GM20431 (cell line): ENCODE data around the gene LARP4.
"Not testable (repeated sequence)": the region's sequence is repeated elsewhere in the genome, so short reads cannot be mapped to it uniquely, and the experiment has no call there.

Experiments
- in situ Hi-C: fragments of 300-500 bp; cut with MseI, MboI; formaldehyde crosslinking; loops from one replicate; pipeline ENCODE4 v1.15.0; 2020; ENCODE audit warnings: low sequenced_read_pairs; ENCODE audit not compliant: unreplicated experiment

Gene LARP4

DNA sequence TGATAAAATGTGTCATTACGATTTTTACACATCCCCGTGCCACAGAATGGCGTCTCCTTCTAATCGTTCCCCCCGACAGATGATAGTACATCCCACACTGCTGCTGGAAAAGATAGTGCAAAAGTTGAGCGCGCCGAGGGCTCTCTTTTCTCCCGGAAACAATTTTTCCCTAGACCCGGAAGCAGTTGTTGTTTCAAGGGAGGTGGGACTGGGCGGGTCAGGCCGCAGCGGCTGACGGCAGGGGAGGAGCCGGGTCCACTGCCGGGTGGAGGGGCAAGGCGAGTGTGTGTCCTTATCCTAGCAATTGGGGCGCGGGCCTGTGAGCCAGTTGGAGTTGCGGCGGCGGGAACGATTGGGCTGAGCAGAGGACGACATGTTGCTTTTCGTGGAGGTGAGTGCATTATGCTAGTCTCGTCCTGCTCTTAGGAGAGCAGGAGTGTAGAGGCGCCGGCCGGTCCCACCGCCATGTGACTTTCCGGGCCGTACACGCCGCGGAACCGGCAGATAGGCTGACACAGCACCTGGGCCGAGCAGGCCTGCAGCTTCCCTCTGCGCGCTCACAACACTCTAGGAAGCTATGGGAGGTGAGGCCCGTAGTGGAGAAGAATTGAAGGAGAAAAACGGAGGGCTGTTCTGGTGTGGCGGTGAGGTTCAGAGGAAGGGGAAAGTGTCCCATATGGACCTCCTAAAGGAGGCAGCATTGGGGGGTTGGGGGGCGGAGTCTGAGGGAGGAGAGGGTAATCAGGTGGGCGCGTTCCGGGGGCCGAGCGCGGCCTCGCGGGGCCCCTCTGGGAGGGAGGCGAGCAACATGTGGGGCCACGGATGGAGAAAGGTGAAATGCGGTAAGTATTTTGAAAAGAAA, at the start of gene LARP4:
TSS of gene LARP4 (plus strand) at position 248 of the 862 bp plus-strand sequence. CDS start at position 374, 126 bp downstream.
- in situ Hi-C loops, result no loop called here

- in situ Hi-C loops, result no loop called here
These were observed 49.3 kb upstream of the LARP4 start for GRCh38 chr12:50351120-50352043.

- in situ Hi-C loops, result no loop called here
These were observed 47.3 kb upstream of the LARP4 start for GRCh38 chr12:50353404-50353803.

DNA sequence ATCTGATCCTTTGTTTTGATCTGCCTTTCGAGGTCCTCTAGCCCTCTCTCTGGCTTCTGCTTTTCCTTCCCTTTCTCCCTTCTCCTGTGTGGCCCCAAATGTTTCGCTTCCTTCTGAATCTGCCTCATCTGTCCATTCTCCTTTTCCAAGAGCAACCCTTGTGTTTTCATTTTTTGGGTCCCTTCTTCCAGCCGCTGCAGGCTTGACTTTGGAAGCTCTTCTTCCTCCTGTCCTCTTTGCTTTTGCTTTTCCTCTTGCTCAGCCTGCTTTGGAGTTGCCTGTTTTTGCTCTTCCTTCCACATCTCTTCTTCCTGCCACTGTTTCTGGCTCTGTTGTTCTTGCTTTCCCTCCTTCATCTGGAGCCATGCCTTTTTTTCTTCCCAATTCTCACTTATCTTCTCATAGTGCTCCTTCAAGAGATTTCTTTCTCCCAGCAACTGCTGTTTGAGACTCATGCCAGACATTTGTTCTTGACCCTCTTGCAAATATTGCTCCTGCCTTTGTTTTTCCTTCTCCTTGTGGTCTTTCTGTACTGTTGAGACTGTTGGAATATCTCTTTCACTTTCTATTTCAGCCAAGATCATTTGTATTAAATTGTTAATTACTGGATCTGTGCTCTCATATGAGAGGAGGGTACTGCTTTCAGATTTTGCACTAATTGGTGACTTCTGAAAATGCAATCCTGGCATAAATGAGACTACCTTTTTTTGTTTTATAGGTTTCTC, 46.7 kb upstream of the LARP4 start:
- in situ Hi-C loops, result no loop called here

DNA sequence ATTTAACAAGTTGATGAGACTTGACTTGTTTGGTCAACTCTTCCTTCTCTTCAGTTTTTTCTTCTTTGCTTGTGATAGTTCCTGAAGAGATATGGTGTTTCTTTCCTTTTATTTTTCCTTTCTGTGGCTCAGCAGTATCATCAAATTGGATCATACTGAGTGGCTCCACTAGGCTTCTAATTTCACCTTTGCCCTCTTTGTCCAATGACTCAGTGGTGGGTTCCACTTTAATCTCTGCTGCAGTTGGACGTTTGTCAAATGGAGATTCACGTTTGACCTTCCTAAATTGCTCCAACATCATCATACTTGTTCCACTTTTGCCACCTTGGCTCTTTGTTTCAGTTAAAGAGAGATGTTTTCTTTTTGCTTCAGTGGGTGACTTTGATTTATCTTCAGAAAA, 45.8 kb upstream of the LARP4 start:
- in situ Hi-C loops, result no loop called here

- in situ Hi-C loops, result no loop called here
These were observed 45.3 kb upstream of the LARP4 start for GRCh38 chr12:50355365-50355764.

DNA sequence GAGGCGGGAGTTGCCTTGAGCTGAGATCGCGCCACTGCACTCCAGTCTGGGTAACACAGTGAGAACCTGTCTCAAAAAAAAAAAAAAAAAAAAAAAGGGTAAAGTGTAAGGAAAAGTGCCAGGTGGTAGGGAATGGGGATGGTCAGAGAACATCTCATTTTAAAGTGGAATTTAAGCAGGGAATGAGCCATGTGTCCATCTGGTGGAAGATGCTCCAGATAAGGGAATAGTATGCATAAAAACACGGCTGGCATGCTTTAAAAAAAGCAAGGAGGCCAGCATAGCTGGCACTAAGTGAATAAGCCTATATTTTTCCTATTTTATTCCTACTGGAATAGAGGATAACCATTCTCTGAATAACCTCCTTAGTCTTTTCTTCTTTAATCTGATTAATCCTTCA, 38.0 kb upstream of the LARP4 start:
- in situ Hi-C loops, result no loop called here

DNA sequence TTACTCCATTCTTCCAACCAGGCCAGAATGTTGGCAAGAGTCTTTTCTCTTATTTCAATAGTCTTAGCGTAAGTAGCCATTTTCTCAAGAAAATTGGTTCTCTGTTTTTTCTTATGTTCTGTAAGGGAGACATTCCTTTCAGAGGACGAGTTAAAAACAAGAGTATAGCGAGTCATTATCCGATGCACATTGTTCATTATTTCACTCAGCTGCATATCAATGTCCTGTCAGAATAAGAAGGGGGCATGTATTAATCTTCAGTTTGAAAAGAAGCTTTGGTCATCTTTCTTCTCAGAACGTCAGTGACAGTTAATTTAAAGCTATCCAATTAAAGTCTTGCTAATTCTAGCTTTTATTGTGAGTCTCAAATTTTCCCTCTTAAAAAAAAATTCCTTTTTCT, 37.5 kb upstream of the LARP4 start:
- in situ Hi-C loops, result no loop called here

DNA sequence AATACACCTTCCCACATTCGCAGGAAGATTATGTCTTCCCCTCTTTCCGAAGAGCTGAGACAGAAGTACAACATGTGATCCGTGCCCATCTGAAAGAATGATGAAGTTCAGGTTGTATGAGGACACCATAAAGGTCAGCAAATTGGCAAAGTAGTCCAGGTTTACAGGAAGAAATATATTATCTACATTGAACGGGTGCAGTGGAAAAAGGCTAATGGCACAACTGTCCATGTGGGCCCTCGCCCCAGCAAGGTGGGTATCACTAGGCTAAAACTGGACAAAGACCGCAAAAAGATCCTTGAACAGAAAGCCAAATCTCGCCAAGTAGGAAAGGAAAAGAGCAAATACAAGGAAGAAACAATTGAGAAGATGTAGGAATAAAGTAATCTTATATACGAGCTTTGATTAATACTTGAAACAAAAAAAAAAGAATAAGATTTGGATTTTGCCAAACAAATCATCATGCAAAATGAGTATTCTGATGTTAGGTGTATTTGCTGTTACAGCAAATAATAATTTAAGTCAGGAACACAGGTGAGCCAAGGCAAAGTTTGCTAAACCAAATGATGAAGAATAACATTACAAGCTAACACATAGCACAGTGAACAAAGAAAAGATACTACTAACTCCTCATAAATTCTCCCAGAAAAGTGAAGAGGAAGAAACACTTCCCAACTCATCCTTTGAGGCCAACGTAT, 34.8 kb upstream of the LARP4 start:
- in situ Hi-C loops, result no loop called here

DNA sequence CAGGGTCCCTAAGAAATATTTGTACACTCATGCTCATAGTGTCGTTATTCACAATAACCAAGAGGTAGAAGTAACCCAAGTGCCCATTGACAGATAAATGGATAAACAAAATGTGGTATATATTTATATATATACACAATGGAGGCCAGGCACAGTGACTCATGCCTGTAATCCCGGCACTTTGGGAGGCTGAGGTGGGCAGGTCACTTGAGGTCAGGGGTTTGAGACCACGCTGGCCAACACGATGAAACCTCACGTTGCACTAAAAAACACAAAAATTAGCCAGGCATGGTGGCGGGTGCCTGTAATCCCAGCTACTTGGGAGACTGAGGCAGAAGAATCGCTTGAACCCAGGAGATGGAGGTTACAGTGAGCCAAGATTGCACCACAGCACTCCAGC, 30.0 kb upstream of the LARP4 start:
- in situ Hi-C loops, result not testable (repeated sequence)

GRCh38 chr12:50375802-50376201, 24.9 kb upstream of the LARP4 start:
- in situ Hi-C loops, result no loop called here

- in situ Hi-C loops, result no loop called here
These were observed 19.8 kb upstream of the LARP4 start for GRCh38 chr12:50380761-50381325.

GRCh38 chr12:50387487-50387886, 13.2 kb upstream of the LARP4 start:
- in situ Hi-C loops, result no loop called here

GRCh38 chr12:50387972-50388478, 12.7 kb upstream of the LARP4 start:
- in situ Hi-C loops, result no loop called here

DNA sequence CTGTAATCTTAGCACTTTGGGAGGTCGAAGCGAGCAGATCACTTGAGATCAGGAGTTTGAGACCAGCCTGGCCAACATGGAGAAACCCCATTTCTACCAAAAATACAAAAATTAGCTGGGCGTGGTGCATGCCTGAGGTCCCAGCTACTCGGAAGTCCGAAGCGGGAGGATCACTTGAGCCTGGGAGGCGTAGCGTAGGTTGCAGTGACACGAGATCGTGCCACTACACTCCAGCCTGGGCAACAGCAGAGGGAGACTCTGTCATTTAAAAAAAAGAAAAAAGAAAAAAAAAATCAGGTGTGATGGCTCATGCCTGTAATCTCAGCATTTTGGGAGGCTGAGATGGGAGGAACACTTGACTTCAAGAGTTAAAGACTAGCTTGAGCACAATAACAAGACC, 11.9 kb upstream of the LARP4 start:
- in situ Hi-C loops, result not testable (repeated sequence)

GRCh38 chr12:50390316-50390741, 10.4 kb upstream of the LARP4 start:
- in situ Hi-C loops, result no loop called here

GRCh38 chr12:50394469-50395029, 6.1 kb upstream of the LARP4 start:
- in situ Hi-C loops, result no loop called here

DNA sequence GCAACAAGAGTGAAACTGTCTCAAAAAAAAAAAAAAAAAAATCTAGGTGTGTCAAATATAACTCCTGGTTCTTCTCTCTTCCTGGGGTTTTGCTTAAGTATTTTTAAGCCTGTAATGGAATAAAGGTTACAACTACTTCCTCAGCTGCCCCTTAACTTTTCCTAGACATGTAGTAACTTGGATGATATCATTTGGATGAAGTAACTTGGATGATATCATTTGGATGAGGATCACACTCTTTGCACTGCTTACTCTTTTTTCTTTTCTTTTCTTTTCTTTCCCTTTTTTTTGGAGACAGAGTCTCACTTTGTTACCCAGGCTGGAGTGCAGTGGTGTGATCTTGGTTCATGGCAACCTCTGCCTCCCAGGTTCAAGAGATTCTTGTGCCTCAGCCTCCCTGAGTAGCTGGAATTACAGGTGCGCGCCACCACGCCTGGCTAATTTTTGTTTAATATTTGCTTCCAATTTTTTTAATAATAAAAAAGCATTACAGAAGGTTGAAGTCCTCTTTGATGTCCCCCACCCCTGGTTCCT, 3.5 kb upstream of the LARP4 start:
- in situ Hi-C loops, result no loop called here

- in situ Hi-C loops, result no loop called here
These were observed 1.8 kb upstream of the LARP4 start for GRCh38 chr12:50398931-50399330.
